ENCODE measurements around the gene ANKRD33B. TPM values are rescaled to one million over a fixed set of nuclear protein-coding genes. Genes with fewer than 3 reads are reported as not detected.
A peak's percentile ranks its signal among the peaks of the same experiment; 100 is the strongest.

Gene ANKRD33B
- total and polyA plus RNA-seq, 5 donors = 1.3 to 2.7 (median 2.3) TPM

DNA sequence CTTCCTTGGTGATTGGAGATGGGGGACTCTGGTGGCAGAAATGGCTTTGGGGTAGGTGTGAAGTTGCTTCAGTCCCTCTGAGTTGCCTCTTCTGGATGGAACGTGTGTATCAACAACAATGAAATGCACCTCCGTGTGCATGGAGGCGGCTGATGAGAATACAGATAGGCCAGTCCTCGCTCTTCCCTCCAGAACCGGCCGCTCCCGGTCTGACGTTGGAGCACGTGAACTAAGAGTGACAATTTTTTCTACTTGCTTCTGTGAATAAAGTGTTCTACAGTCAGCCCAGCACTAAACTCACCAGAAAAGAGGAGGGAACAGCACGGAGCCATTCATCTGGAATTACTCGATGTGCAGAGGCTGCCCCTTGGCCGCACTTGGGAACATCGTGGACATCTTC lies 90.7 kb downstream of the ANKRD33B start:
- Histone ChIP-seq H3K27ac (ENCODE audit: low read length) (no peak overlapping the region), H3K9me3 (ENCODE audit: control insufficient read depth, low read length) (no peaks in the 10 kb centered on the region)

DNA sequence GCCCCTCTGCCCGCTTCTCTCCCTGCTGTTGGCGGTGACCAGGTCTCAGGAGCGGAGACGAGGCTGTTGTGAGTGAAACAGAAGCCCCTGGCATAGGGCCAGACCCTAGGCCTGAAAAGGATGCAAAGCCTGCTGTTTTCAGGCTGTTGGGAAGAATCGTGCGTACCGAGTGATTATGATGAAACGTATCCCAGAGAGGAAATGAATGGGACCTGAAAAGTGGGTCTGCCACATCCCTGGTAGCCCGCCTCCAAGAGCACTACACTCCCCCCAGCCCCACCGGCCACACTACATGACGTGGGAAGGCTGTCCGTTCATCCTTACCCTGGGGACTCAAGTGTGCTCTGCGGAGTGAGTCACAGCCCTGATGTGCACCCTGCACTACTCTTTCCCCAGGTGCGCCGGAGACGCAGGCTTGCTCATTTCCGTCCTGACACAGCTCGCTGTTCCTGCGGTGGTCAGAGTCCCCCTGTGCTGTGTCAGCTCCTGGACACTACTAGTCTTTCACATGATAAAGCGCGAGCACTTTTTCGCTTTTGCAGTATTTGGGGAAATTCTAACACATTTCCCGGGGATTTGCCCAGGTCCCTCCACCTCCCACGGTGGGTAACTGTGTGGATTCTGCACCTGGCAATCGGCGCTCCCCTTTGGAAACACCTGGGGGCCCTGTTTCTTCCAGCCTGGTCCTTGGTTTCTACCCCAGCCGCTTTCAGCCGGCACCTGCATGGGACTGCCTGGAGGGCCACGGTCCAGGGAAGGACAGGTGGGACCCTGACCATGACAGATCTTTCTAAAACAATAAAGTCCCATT lies 91.5 kb downstream of the ANKRD33B start:
- Histone ChIP-seq H3K27me3 (ENCODE audit: control insufficient read depth, insufficient read depth) (no peaks in the 10 kb centered on the region), H3K4me3 (ENCODE audit: low read length) (no peak overlapping the region), H3K4me1 (ENCODE audit: control insufficient read depth, insufficient read depth, low read length) (peaks cover 3% of the 10 kb centered on the region), H3K27ac (ENCODE audit: low read length) (no peak overlapping the region), H3K9me3 (ENCODE audit: control insufficient read depth, low read length) (no peaks in the 10 kb centered on the region)
- DNase-seq = no peak
- intact Hi-C loops (cut with DNase I) = no loop called here
- 86% methylated on average over 29 of the region's 29 CpGs for WGBS
- ATAC-seq = no peak

More for the DNA sequence above, 90.7 kb downstream of the ANKRD33B start:
- intact Hi-C loops (cut with DNase I) = no loop called here
- no peak overlapping the region for H3K4me3 ChIP-seq (ENCODE audit: low read length)
- WGBS = 92% methylated on average over 13 of the region's 13 CpGs
- no peaks in the 10 kb centered on the region for H3K27me3 ChIP-seq (ENCODE audit: control insufficient read depth, insufficient read depth)
- H3K4me1 ChIP-seq (ENCODE audit: control insufficient read depth, insufficient read depth, low read length) = peaks cover 3% of the 10 kb centered on the region
- ATAC-seq (no peak), DNase-seq (no peak)

DNA sequence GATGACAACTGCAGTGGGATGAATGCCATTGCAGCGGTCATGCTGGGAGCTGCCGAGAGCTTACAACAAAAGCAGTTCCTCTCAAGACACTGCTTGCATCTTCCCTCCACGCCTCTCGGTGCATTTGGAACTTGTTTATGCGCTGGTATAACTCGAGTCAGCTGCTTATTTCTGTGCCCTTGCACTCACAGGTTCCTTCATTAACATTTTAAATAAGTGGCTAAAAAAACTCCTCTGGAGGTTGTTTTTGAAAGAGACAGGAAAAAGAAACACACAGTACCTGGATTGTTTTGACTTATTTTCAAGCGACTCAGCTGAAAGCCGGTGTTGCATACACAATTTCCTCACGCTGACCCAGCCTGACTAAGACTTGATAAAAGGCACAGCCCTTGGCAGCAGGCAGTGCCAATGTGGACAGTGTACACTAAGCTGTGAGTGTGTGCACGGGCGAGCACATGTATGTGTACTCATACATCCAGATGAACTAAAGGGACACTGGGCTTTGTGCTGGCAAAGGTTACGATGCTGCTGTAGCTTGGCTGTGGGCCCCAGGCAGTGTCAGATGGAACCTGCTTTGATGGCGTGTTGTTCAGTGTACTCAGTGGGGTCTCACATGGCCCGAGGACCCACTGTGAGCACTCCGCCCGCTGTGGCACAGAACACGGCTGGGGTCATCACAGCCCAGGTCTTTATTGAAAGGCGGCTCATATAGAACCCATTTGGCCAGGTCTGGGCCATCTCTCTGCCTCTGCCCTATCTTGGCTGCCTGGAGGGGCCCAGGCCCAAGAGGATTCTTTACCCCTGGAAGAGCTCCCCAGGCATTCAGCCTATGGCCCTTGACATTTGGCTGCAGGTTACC lies 92.3 kb downstream of the ANKRD33B start:
- WGBS = 87% methylated on average over 18 of the region's 18 CpGs
- H3K9me3 ChIP-seq (ENCODE audit: control insufficient read depth, low read length) = no peaks in the 10 kb centered on the region
- peaks cover 3% of the 10 kb centered on the region for H3K4me1 ChIP-seq (ENCODE audit: control insufficient read depth, insufficient read depth, low read length)
- intact Hi-C loops (cut with DNase I) = no loop called here
- DNase-seq = no peak
- H3K27me3 ChIP-seq (ENCODE audit: control insufficient read depth, insufficient read depth) = no peaks in the 10 kb centered on the region
- ATAC-seq = no peak
- H3K27ac ChIP-seq (ENCODE audit: low read length) = no peak overlapping the region
- H3K4me3 ChIP-seq (ENCODE audit: low read length) = no peak overlapping the region

DNA sequence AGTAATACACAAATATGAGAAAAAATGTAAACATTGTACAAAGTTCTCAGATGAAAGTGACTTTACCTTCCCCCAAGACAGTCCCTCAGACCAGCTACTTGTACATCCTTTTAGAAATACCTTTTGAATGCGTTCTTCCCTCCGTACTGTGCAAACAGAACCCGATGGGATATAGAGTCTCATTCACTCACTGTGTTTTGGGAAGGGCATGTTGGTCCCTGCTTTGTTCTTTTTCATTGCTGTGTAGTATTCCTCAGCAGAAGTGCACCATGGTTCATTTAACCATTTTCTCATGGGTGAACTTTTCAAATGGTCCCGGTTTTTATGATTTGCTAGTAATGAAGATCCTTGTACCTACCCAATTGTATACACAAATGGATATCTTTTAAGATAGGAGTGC lies 94.4 kb downstream of the ANKRD33B start:
- no peak overlapping the region for H3K27ac ChIP-seq (ENCODE audit: low read length)
- DNase-seq (no peak), ATAC-seq (no peak)
- peaks cover 3% of the 10 kb centered on the region for H3K4me1 ChIP-seq (ENCODE audit: control insufficient read depth, insufficient read depth, low read length)
- intact Hi-C loops (cut with DNase I) = no loop called here
- WGBS = 96% methylated on average over 4 of the region's 4 CpGs
- H3K9me3 ChIP-seq (ENCODE audit: control insufficient read depth, low read length) = no peaks in the 10 kb centered on the region
- H3K27me3 ChIP-seq (ENCODE audit: control insufficient read depth, insufficient read depth) = no peaks in the 10 kb centered on the region
- no peak overlapping the region for H3K4me3 ChIP-seq (ENCODE audit: low read length)

DNA sequence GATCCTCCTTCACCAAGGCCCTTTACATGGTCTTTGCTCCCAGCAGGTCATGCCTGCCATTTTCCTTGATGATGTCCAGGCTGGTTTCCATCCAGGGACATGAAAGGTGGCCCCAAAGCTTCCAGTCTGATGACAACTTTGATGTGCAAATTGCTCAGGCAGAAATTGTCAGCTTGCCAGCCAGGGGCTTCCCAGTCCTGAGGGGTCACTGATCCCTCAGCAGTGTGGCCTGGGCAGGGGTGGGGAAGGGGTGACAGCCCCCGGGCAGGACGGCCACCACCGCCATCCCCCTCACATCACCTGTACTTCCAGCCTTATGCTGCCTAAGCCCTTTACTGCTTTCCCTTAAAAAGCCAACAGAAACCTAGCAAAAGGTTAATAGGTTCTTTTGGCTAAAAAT lies 96.3 kb downstream of the ANKRD33B start:
- DNase-seq = no peak
- intact Hi-C loops (cut with DNase I) = no loop called here
- no peak for ATAC-seq
- no peak overlapping the region for H3K27ac ChIP-seq (ENCODE audit: low read length)
- H3K27me3 ChIP-seq (ENCODE audit: control insufficient read depth, insufficient read depth) = no peaks in the 10 kb centered on the region
- no peak overlapping the region for H3K4me3 ChIP-seq (ENCODE audit: low read length)
- no peaks in the 10 kb centered on the region for H3K4me1 ChIP-seq (ENCODE audit: control insufficient read depth, insufficient read depth, low read length)
- no peaks in the 10 kb centered on the region for H3K9me3 ChIP-seq (ENCODE audit: control insufficient read depth, low read length)
- 78% methylated on average over 3 of the region's 3 CpGs for WGBS

DNA sequence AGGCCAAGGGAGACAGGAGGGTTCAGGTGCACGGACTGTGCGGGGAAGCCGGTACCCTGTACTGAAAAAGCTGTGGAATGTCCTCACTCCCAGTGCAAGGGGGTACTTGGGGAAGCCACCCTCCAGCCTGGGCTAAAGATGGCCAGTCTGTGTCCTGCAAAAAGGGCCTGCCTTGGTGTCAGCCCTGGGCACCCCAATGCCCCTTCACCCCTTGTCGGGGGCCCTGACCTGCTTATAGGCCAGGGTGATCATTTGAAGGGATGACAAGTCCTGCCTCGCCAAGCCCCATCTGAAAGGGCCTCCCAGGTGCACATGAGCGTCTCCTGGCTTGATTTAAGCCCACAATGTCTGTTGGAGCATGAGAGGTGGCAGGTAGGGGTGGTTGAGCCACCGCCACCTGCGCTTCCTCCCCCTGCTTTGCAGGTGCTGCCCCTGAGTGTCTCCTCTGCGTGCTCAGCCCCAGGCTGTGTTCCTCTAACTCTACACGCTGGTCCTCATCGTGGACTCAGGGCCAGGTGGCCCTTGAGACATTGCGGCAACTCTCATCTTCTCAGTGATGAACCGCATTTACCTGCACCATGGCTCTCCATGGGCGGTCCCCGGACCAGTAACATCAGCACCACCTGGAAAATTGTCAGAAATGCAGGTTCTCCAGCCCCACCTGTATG lies 97.0 kb downstream of the ANKRD33B start:
- no peaks in the 10 kb centered on the region for H3K27me3 ChIP-seq (ENCODE audit: control insufficient read depth, insufficient read depth)
- H3K4me1 ChIP-seq (ENCODE audit: control insufficient read depth, insufficient read depth, low read length) = no peaks in the 10 kb centered on the region
- no peak for ATAC-seq
- no peak for DNase-seq
- H3K9me3 ChIP-seq (ENCODE audit: control insufficient read depth, low read length) = no peaks in the 10 kb centered on the region
- no peak overlapping the region for H3K4me3 ChIP-seq (ENCODE audit: low read length)
- intact Hi-C loops (cut with DNase I) = no loop called here
- H3K27ac ChIP-seq (ENCODE audit: low read length) = no peak overlapping the region
- 90% methylated on average over 15 of the region's 15 CpGs for WGBS

DNA sequence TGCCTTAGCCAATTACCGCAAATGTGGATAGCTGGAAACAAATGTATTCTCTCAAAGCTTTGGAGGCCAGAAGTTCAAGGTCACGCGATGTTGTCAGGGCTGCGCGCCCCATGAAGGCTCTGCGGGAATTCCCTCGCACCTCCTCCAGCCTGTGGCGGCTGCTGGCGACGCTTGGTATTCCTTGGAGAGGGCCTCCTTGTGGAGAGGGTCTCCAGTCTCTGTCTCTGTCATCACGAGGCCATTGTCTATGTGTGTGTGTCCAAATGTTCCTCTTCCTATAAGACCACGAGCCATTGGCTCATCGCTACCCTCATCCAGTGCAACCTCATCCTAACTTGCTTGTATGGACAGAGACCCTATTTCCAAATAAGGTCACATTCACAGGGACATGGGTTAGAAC lies 97.5 kb downstream of the ANKRD33B start:
- intact Hi-C loops (cut with DNase I) = no loop called here
- Histone ChIP-seq H3K27ac (ENCODE audit: low read length) (no peak overlapping the region), H3K4me3 (ENCODE audit: low read length) (no peak overlapping the region), H3K27me3 (ENCODE audit: control insufficient read depth, insufficient read depth) (no peaks in the 10 kb centered on the region), H3K9me3 (ENCODE audit: control insufficient read depth, low read length) (no peaks in the 10 kb centered on the region), H3K4me1 (ENCODE audit: control insufficient read depth, insufficient read depth, low read length) (no peaks in the 10 kb centered on the region)
- no peak for ATAC-seq
- DNase-seq = no peak
- 96% methylated on average over 13 of the region's 13 CpGs for WGBS

DNA sequence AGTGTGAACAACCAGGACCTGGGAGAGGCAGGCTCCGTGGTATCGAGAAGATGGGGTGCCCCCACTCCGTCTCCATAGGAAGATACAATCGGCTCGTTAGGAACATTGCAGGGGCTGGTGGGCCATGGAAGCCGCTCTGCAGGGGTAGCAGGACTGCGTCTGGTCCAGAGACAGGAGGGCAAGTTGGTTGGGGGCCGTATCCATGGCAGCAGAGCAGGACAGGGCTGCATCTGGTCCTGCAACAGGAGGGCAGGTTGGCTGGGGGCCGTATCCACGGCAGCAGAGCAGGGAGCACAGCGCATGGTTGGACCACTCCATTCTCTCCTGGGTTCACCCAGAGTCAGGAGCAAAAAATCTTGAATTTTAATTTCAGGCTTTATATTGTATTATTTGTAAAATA lies 98.2 kb downstream of the ANKRD33B start:
- Histone ChIP-seq H3K9me3 (ENCODE audit: control insufficient read depth, low read length) (no peaks in the 10 kb centered on the region), H3K4me3 (ENCODE audit: low read length) (no peak overlapping the region), H3K27me3 (ENCODE audit: control insufficient read depth, insufficient read depth) (no peaks in the 10 kb centered on the region), H3K4me1 (ENCODE audit: control insufficient read depth, insufficient read depth, low read length) (no peaks in the 10 kb centered on the region), H3K27ac (ENCODE audit: low read length) (no peak overlapping the region)
- intact Hi-C loops (cut with DNase I) = no loop called here
- 90% methylated on average over 11 of the region's 11 CpGs for WGBS
- DNase-seq (no peak), ATAC-seq (no peak)

DNA sequence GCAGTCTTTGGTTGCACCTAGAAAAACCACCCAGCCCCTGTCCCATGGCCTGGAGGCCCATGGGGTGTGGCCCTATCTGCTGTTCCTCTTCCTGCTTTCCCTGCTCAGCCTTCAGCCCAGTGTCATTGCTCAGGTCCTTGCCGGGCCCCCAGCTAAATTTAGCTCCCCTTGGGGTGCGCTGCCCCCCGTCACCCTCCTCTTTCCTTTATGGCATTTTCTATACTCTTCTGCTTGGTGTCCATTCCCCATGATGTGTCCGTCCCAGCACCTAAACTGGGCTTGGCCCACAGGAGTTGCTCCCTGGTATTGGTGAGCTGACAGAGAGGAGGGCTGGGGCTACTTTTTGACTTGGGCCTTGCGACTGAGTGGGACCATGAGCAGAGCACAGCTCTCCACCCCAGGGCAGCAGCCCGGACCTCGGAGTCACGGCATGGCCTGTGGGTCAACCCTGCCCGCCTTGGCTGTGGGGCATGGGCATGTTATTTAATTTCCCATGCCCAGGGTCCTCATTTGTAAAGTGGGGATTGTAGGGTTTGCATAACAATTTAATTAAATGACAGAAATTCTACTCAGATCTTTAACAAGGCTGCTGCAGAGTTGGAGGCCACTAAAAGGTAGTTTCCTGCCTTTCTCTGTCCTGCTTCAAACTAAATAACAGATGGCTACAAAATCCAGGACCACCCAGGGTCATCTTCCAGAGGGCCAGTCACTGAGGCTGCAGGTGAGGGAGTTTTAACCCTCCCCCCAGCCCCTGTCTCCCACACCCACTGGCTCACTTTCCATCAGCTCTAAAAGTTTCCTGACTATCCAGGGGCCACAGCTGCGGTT lies 99.0 kb downstream of the ANKRD33B start:
- Histone ChIP-seq H3K27ac (ENCODE audit: low read length) (no peak overlapping the region), H3K27me3 (ENCODE audit: control insufficient read depth, insufficient read depth) (no peaks in the 10 kb centered on the region), H3K9me3 (ENCODE audit: control insufficient read depth, low read length) (no peaks in the 10 kb centered on the region), H3K4me1 (ENCODE audit: control insufficient read depth, insufficient read depth, low read length) (no peaks in the 10 kb centered on the region), H3K4me3 (ENCODE audit: low read length) (no peak overlapping the region)
- ATAC-seq = no peak
- intact Hi-C loops (cut with DNase I) = no loop called here
- DNase-seq = no peak
- 88% methylated on average over 10 of the region's 10 CpGs for WGBS

DNA sequence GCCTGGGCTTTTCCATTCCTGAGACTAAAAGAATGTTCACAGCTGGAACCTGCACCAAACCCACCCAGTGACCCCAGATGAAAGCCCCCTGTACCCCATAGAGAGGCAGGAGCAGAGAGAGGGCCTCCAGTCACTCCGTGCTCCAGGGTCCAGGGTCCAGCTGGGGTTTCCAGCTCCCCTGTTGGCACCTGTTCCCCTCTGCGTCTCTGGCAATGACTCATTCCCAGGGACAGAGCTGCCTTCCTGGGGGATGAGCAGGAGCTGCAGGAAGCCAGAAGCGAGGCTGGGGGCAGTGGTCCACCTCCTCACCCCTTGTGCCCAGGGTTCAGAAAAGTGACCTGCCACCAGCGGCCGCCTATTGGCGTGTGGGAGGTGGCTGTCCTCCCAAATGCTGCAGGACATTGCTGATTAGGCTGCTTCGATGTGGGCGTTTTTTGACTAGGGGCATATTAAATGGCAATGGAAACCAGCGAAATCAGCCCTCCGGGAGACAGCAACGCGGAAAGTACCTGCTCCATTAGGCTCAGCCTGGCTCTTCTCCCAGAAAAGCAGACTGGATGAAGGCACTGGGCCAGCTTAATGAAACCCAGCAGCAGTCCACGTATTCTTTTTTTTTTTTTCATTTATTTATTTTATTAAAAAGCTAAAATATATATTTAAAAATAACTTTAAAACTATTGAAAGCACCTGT lies 99.8 kb downstream of the ANKRD33B start:
- intact Hi-C loops (cut with DNase I) = no loop called here
- 34% methylated on average over 13 of the region's 13 CpGs for WGBS
- ATAC-seq (peak; percentile 22 to 36), DNase-seq (peak in 1 of 3 donors; percentile 55)
- Histone ChIP-seq H3K4me3 (ENCODE audit: low read length) (no peak overlapping the region), H3K27me3 (ENCODE audit: control insufficient read depth, insufficient read depth) (no peaks in the 10 kb centered on the region), H3K4me1 (ENCODE audit: control insufficient read depth, insufficient read depth, low read length) (no peaks in the 10 kb centered on the region), H3K27ac (ENCODE audit: low read length) (no peak overlapping the region), H3K9me3 (ENCODE audit: control insufficient read depth, low read length) (no peaks in the 10 kb centered on the region)
